ENCODE measurements around the gene KIAA1586. TPM values are rescaled to one million over a fixed set of nuclear protein-coding genes. Genes with fewer than 3 reads are reported as not detected.
"Not testable (repeated sequence)": the region's sequence is repeated elsewhere in the genome, so short reads cannot be mapped to it uniquely, and the experiment has no call there.

The KIAA1586 gene
- total and polyA plus RNA-seq, 2 of the 13 experiments (the other 11 are each of a cell fraction or from before 2014, with no cell fraction given) = 5.5 to 16.9 TPM

DNA sequence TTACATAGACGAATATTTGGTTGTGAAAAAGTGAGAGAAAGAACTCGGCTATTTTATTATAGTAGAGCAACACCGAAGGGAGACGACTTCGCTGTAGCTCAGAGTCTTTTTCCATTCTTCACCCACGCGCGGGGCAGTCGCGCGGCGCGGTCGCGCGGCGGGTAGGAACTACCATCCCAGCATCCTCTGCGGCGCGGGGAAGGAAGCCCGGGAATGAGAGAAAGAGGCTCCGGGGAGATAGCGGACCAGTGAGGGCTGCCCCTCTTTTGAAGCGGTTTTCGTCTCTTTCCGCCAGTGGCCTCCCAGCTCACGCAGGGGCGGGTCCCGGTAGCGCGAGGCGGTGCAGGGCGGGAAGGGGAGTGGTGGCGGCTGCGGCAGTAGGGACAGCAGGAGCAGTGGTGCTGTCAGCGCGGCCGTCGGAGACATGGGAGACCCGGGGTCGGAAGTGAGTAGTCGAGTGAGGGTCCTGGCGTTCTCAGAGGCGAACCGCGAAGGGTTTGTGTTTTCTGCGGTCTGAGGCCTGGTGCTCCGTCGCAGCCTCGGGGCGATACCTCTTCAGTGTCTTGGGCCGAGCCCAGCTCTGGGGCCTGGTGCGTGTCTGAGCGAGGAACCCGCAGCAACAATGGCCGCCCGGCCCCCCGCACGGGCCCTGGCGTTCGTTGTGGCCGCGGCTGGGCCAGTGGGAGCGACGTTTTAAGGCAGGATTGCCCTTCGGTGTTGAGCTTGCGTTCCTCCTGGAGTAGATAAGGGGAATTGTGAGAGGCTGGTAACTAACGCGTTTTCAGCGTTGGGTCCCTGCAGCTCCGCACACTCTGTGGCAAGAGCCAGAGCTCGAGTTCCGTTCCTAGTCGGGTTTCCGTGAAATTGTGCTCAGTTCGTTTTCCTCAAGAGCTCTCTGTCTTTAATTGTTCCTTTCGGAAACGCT lies at the start of gene KIAA1586 (continued):
- TF ChIP-seq, protein P1, sequence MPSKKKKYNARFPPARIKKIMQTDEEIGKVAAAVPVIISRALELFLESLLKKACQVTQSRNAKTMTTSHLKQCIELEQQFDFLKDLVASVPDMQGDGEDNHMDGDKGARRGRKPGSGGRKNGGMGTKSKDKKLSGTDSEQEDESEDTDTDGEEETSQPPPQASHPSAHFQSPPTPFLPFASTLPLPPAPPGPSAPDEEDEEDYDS (CRISPR knock-in tag; IDR thresholded peaks at IDR 0.05) = peak; percentile 89
- TF ChIP-seq SP1 (IDR thresholded peaks at IDR 0.05); HNF4G (IDR thresholded peaks at IDR 0.05; ENCODE audit: borderline replicate concordance, low read depth, low read length): not testable (repeated sequence)
- TF ChIP-seq SP1 (CRISPR knock-in tag; IDR thresholded peaks at IDR 0.05) = peak; percentile 81
- TF ChIP-seq, protein P2, sequence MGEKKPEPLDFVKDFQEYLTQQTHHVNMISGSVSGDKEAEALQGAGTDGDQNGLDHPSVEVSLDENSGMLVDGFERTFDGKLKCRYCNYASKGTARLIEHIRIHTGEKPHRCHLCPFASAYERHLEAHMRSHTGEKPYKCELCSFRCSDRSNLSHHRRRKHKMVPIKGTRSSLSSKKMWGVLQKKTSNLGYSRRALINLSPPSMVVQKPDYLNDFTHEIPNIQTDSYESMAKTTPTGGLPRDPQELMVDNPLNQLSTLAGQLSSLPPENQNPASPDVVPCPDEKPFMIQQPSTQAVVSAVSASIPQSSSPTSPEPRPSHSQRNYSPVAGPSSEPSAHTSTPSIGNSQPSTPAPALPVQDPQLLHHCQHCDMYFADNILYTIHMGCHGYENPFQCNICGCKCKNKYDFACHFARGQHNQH (CRISPR knock-in tag; IDR thresholded peaks at IDR 0.05) = peak; percentile 77; the same call in 1 of the 2 replicates
- TF ChIP-seq, protein P3, sequence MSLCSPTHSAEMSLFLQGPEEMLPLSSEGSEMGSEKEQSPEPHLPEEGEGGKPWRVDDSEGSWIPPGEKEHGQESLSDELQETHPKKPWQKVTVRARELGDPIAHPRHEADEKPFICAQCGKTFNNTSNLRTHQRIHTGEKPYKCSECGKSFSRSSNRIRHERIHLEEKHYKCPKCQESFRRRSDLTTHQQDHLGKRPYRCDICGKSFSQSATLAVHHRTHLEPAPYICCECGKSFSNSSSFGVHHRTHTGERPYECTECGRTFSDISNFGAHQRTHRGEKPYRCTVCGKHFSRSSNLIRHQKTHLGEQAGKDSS (CRISPR knock-in tag; IDR thresholded peaks at IDR 0.05; ENCODE audit: borderline replicate concordance, low read depth) = peak; percentile 90; the same call in 1 of the 2 replicates
- peak; percentile 68 for TF ChIP-seq ASH2L (IDR thresholded peaks at IDR 0.05; ENCODE audit: insufficient read length, low read depth, low read length)
- TF ChIP-seq, protein P4, sequence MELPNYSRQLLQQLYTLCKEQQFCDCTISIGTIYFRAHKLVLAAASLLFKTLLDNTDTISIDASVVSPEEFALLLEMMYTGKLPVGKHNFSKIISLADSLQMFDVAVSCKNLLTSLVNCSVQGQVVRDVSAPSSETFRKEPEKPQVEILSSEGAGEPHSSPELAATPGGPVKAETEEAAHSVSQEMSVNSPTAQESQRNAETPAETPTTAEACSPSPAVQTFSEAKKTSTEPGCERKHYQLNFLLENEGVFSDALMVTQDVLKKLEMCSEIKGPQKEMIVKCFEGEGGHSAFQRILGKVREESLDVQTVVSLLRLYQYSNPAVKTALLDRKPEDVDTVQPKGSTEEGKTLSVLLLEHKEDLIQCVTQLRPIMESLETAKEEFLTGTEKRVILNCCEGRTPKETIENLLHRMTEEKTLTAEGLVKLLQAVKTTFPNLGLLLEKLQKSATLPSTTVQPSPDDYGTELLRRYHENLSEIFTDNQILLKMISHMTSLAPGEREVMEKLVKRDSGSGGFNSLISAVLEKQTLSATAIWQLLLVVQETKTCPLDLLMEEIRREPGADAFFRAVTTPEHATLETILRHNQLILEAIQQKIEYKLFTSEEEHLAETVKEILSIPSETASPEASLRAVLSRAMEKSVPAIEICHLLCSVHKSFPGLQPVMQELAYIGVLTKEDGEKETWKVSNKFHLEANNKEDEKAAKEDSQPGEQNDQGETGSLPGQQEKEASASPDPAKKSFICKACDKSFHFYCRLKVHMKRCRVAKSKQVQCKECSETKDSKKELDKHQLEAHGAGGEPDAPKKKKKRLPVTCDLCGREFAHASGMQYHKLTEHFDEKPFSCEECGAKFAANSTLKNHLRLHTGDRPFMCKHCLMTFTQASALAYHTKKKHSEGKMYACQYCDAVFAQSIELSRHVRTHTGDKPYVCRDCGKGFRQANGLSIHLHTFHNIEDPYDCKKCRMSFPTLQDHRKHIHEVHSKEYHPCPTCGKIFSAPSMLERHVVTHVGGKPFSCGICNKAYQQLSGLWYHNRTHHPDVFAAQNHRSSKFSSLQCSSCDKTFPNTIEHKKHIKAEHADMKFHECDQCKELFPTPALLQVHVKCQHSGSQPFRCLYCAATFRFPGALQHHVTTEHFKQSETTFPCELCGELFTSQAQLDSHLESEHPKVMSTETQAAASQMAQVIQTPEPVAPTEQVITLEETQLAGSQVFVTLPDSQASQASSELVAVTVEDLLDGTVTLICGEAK (IDR thresholded peaks at IDR 0.05) = not testable (repeated sequence)
- TF ChIP-seq, protein P4 (CRISPR knock-in tag; IDR thresholded peaks at IDR 0.05) = peak; percentile 64
- TF ChIP-seq ZNF83 (CRISPR knock-in tag; IDR thresholded peaks at IDR 0.05; ENCODE audit: borderline replicate concordance) = 0 out of 2 replicates have a peak, but pooled peaks have one; percentile 84
- TF ChIP-seq ZNF841 (CRISPR knock-in tag; IDR thresholded peaks at IDR 0.05; ENCODE audit: borderline replicate concordance) = peak; percentile 60; the same call in 1 of the 2 replicates
- TF ChIP-seq ZNF777 (CRISPR knock-in tag; IDR thresholded peaks at IDR 0.05) = peak; percentile 82
- peak; percentile 86 for TF ChIP-seq GATAD1 (CRISPR knock-in tag; IDR thresholded peaks at IDR 0.05)
- 0 out of 2 replicates have a peak, but pooled peaks have one; percentile 45 for TF ChIP-seq ZNF230 (CRISPR knock-in tag; IDR thresholded peaks at IDR 0.05)
- TF ChIP-seq POLR2A (IDR thresholded peaks at IDR 0.05; ENCODE audit: insufficient read depth in 1 of 2, low read depth in 2 of 2, low read length in 2 of 2) = peak; percentile 71 to 77
- 0 out of 2 replicates have a peak, but pooled peaks have one; percentile 22 for TF ChIP-seq HNF4G (CRISPR knock-in tag; IDR thresholded peaks at IDR 0.05; ENCODE audit: borderline replicate concordance, low read depth)
- TF ChIP-seq IRX3 (CRISPR knock-in tag; IDR thresholded peaks at IDR 0.05; ENCODE audit: borderline replicate concordance, low read depth) = 0 out of 2 replicates have a peak, but pooled peaks have one; percentile 49
